ENCODE data around the gene CCDC93.

DNA sequence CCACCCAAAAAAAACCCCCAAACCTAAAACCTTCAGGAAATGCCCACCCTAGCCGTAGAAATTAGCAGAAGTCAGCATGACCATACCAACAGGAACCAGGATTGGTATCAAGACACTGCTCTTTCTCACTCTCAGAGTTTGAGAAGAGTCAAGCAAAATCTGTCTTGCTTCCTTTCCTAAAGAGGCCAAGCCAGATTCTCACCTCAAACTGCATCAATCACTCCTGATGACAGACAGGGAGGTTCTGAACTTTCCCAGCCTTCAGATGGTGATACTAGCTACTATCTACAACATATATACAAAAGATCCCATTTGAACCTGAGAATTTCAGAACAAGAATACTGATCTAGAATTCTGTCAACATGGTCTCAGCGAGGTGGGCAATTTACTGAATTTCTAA, 29.7 kb downstream of the CCDC93 start:
- TF ChIP-seq FOXM1 (IDR thresholded peaks at IDR 0.05; ENCODE audit: borderline replicate concordance) (no peak), SUZ12 (IDR thresholded peaks at IDR 0.05) (no peak), NFRKB (IDR thresholded peaks at IDR 0.05) (no peak), L3MBTL2 (conservative IDR thresholded peaks at IDR 0.05) (no peak), ELF4 (IDR thresholded peaks at IDR 0.05) (no peak), CTBP1 (IDR thresholded peaks at IDR 0.05; ENCODE audit: borderline replicate concordance) (no peak), HDGF (IDR thresholded peaks at IDR 0.05; ENCODE audit: borderline replicate concordance) (no peak), BHLHE40 (IDR thresholded peaks at IDR 0.05; ENCODE audit: borderline replicate concordance) (no peak), LEF1 (IDR thresholded peaks at IDR 0.05; ENCODE audit: borderline replicate concordance) (no peak)
- TF ChIP-seq, protein P1, sequence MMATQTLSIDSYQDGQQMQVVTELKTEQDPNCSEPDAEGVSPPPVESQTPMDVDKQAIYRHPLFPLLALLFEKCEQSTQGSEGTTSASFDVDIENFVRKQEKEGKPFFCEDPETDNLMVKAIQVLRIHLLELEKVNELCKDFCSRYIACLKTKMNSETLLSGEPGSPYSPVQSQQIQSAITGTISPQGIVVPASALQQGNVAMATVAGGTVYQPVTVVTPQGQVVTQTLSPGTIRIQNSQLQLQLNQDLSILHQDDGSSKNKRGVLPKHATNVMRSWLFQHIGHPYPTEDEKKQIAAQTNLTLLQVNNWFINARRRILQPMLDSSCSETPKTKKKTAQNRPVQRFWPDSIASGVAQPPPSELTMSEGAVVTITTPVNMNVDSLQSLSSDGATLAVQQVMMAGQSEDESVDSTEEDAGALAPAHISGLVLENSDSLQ (IDR thresholded peaks at IDR 0.05): no peak

Measured in HEK293T (cell line).